HepG2 (cell line): ENCODE measurements around the gene TACC3. TPM values are rescaled to one million over a fixed set of nuclear protein-coding genes. Genes with fewer than 3 reads are reported as not detected.

Experiments
- BORCS8-MEF2B ChIP-seq: sonication (generic); formaldehyde crosslinking; IDR thresholded peaks from 2 replicates; pipeline ENCODE4 v1.8.0; 2022; ENCODE audit warnings: mild to moderate bottlenecking, missing genetic modification reagents
- CENPX ChIP-seq: sonication (generic); formaldehyde crosslinking; IDR thresholded peaks from 2 replicates; pipeline ENCODE4 v1.9.0; 2021; ENCODE audit warnings: mild to moderate bottlenecking, missing genetic modification reagents, moderate library complexity
- HMG20A ChIP-seq: IDR thresholded peaks from 2 replicates; pipeline ENCODE4 v1.6.1; 2016; ENCODE audit warnings: borderline replicate concordance
- RARA ChIP-seq: IDR thresholded peaks from 2 replicates; pipeline ENCODE4 v1.6.1; 2016; ENCODE audit warnings: missing genetic modification reagents, missing compliant biosample characterization
- SKI ChIP-seq: fragments of 450-650 bp; IDR thresholded peaks from one replicate; pipeline ENCODE4 v1.6.1; 2018; ENCODE audit warnings: mild to moderate bottlenecking; ENCODE audit not compliant: partially characterized antibody
- ZBTB40 ChIP-seq, 2 experiments: fragments of 450-650 bp in 1 of 2; sonication (generic) in 1 of 2; formaldehyde crosslinking in 1 of 2; IDR thresholded peaks; 2 replicates each; pipeline versions ENCODE4 v1.6.1 to v1.8.0; 2016 to 2022; ENCODE audit warnings: antibody characterized with exemption in 1 of 2, mild to moderate bottlenecking in 1 of 2, missing genetic modification reagents in 1 of 2
- ZMYM2 ChIP-seq: sonication (generic); formaldehyde crosslinking; IDR thresholded peaks from 2 replicates; pipeline ENCODE4 v1.8.0; 2022; ENCODE audit warnings: mild to moderate bottlenecking, missing genetic modification reagents
- ZMYM3 ChIP-seq: sonication (generic); formaldehyde crosslinking; IDR thresholded peaks from 2 replicates; pipeline ENCODE4 v1.5.1; 2020; ENCODE audit warnings: mild to moderate bottlenecking, missing genetic modification reagents
- ZNF180 ChIP-seq: sonication (generic); formaldehyde crosslinking; IDR thresholded peaks from 2 replicates; pipeline ENCODE4 v1.4.0; 2020; ENCODE audit warnings: low read depth, missing genetic modification reagents, borderline replicate concordance
- ZNF546 ChIP-seq: sonication (generic); formaldehyde crosslinking; conservative IDR thresholded peaks from 2 replicates; pipeline ENCODE4 v1.8.1; 2023; ENCODE audit warnings: mild to moderate bottlenecking, missing genetic modification reagents
- ZNF788 ChIP-seq: sonication (generic); formaldehyde crosslinking; IDR thresholded peaks from 2 replicates; pipeline ENCODE4 v1.5.0; 2020; ENCODE audit warnings: mild to moderate bottlenecking, missing genetic modification reagents, borderline replicate concordance
- polyA plus RNA-seq, 8 experiments: library from polyadenylated mRNA; depleted of rRNA in 3 of 8; stranded (reverse) in 7 of 8; unstranded in 1 of 8; fragments of >200 nt; fragmentation: Illumina TruSeq in 4 of 8; extraction: Trizol in 4 of 8; gene quantifications; 2 replicates each; pipeline versions ENCODE4 v1.2.1 to v1.2.3, GENCODE V29; 2011 to 2016; ENCODE audit warnings: low read depth in 4 of 8, missing spikeins in 1 of 8, mixed read lengths in 1 of 8; ENCODE audit not compliant: insufficient read depth in 1 of 8
- total RNA-seq, 5 experiments: library from RNA; depleted of rRNA; stranded (reverse); fragments of >200 nt; fragmentation: Illumina TruSeq; extraction: Trizol; gene quantifications; 2 replicates each; pipeline ENCODE4 v1.2.3, GENCODE V29; 2016; ENCODE audit warnings: low read depth in 1 of 5
- TF ChIP-seq, protein P1 (sequence below): sonication (generic); formaldehyde crosslinking; IDR thresholded peaks from 2 replicates; pipeline ENCODE4 v1.5.0; 2020; ENCODE audit warnings: mild to moderate bottlenecking, missing genetic modification reagents
- TF ChIP-seq, protein P2 (sequence below): sonication (generic); formaldehyde crosslinking; IDR thresholded peaks from 2 replicates; pipeline ENCODE4 v1.8.0; 2022; ENCODE audit warnings: low read depth, missing genetic modification reagents

The TACC3 gene
- total and polyA plus RNA-seq, 2 of the 13 experiments (the other 11 are each of a cell fraction or from before 2014, with no cell fraction given): 20.3 to 21.2 TPM

DNA sequence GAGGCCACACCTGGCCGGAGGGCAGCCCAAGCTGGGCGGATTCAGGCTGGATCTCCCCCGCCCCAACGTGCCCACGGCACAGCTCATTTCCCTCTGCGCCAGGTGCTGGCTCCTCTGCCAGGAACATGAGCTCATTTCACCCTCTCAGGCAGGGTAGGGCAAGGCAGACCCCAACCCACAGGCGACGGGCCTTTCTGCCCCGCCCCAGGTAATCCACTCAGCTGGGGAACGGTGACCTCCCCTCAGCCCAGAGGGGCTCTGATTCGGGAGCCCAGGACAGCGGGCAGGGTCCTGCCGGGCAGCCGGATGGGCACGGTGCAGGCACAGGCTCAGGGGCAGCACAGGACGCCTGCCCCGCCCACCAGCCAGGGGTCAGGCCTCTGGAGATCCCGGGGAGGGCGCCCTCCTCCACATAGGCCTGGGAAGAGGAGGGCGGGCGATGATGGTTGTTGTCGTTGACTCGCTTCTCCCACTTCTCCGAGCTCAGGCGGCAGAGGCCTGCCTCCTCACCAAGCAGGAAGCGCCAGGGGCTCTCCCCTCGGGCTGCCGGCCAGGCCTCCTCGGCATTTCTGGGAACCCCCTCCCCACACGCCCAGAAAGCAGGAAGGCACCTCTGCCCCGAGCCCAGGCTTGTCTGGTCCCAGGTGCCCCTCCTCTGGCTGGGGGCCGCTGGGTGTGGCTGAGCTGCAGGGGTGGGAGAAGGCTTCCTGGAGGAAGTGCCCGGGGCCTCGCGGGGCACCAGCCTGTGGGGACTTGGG is 31.1 kb downstream of the TACC3 start (continued):
- TF ChIP-seq, protein P1, sequence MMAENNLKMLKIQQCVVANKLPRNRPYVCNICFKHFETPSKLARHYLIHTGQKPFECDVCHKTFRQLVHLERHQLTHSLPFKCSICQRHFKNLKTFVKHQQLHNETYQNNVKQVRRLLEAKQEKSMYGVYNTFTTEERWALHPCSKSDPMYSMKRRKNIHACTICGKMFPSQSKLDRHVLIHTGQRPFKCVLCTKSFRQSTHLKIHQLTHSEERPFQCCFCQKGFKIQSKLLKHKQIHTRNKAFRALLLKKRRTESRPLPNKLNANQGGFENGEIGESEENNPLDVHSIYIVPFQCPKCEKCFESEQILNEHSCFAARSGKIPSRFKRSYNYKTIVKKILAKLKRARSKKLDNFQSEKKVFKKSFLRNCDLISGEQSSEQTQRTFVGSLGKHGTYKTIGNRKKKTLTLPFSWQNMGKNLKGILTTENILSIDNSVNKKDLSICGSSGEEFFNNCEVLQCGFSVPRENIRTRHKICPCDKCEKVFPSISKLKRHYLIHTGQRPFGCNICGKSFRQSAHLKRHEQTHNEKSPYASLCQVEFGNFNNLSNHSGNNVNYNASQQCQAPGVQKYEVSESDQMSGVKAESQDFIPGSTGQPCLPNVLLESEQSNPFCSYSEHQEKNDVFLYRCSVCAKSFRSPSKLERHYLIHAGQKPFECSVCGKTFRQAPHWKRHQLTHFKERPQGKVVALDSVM: no peak
- TF ChIP-seq ZMYM3 (CRISPR knock-in tag): peak; percentile 9; the same call in 1 of the 2 replicates
- peak; percentile 7; the same call in 1 of the 2 replicates for TF ChIP-seq HMG20A (CRISPR knock-in tag)
- no peak for TF ChIP-seq ZBTB40 (IDR thresholded peaks at IDR 0.05)
- peak; percentile 18; the same call in 1 of the 2 replicates for TF ChIP-seq ZBTB40 (CRISPR knock-in tag; IDR thresholded peaks at IDR 0.05)
- no peak for TF ChIP-seq ZNF180 (CRISPR knock-in tag)
- no peak for TF ChIP-seq ZMYM2 (CRISPR knock-in tag)
- no peak for TF ChIP-seq CENPX (CRISPR knock-in tag)
- TF ChIP-seq ZNF788 (CRISPR knock-in tag): 0 out of 2 replicates have a peak, but pooled peaks have one; percentile 22
- no peak; the same call in 1 of the 2 replicates for TF ChIP-seq BORCS8-MEF2B (CRISPR knock-in tag)
- TF ChIP-seq ZNF546 (CRISPR knock-in tag): peak; percentile 32; the same call in 1 of the 2 replicates
- TF ChIP-seq SKI: no peak
- TF ChIP-seq, protein P2, sequence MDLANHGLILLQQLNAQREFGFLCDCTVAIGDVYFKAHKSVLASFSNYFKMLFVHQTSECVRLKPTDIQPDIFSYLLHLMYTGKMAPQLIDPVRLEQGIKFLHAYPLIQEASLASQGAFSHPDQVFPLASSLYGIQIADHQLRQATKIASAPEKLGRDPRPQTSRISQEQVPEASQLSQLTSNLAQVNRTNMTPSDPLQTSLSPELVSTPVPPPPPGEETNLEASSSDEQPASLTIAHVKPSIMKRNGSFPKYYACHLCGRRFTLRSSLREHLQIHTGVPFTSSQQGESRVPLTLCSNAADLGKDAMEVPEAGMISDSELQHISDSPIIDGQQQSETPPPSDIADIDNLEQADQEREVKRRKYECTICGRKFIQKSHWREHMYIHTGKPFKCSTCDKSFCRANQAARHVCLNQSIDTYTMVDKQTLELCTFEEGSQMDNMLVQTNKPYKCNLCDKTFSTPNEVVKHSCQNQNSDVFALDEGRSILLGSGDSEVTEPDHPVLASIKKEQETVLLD (CRISPR knock-in tag): no peak
- 0 out of 2 replicates have a peak, but pooled peaks have one; percentile 8 for TF ChIP-seq RARA (CRISPR knock-in tag)
